Muscle of arm (tissue), 12 donors: ENCODE measurements around the gene TBC1D23. TPM values are rescaled to one million over a fixed set of nuclear protein-coding genes. Genes with fewer than 3 reads are reported as not detected.
"Not testable (repeated sequence)": the region's sequence is repeated elsewhere in the genome, so short reads cannot be mapped to it uniquely, and the experiment has no call there.

Experiments used
- DNase-seq: peaks from one replicate; pipeline ENCODE4 v3.0.0-alpha.2; 2013
- polyA plus RNA-seq, 12 donors: library from polyadenylated mRNA; unstranded; fragments of 120-200 nt; gene quantifications; one replicate each; pipeline ENCODE4 v1.2.1, GENCODE V29; 2013; ENCODE audit not compliant: insufficient read length in 12 of 12

The TBC1D23 gene
- polyA plus RNA-seq, 12 donors: 31.7 to 45.6 (median 38.2) TPM; not detected in 1

GRCh38 chr3:100252001-100252400 is 8.8 kb upstream of the TBC1D23 start:
- DNase-seq: no peak

- DNase-seq: peak; percentile 81
These were observed 6.5 kb upstream of the TBC1D23 start for GRCh38 chr3:100254168-100254777.

- DNase-seq: peak; percentile 69
These were observed 4.1 kb upstream of the TBC1D23 start for GRCh38 chr3:100256731-100257151.

- DNase-seq: no peak
These were observed 3.2 kb upstream of the TBC1D23 start for GRCh38 chr3:100257586-100257985.

- DNase-seq: peak; percentile 90
These were observed 609 bp upstream of the TBC1D23 start for GRCh38 chr3:100260081-100260684.

GRCh38 chr3:100261485-100261903 is 702 bp downstream of the TBC1D23 start:
- no peak for DNase-seq

GRCh38 chr3:100262925-100263324 is 2.1 kb downstream of the TBC1D23 start:
- DNase-seq: not testable (repeated sequence)

GRCh38 chr3:100263583-100263982 is 2.8 kb downstream of the TBC1D23 start:
- DNase-seq: no peak

GRCh38 chr3:100264242-100264641 is 3.5 kb downstream of the TBC1D23 start:
- no peak for DNase-seq

GRCh38 chr3:100265016-100265415 is 4.2 kb downstream of the TBC1D23 start:
- no peak for DNase-seq

GRCh38 chr3:100266531-100266930 is 5.7 kb downstream of the TBC1D23 start:
- no peak for DNase-seq

GRCh38 chr3:100268156-100268555 is 7.4 kb downstream of the TBC1D23 start:
- DNase-seq: no peak

- no peak for DNase-seq
These were observed 8.2 kb downstream of the TBC1D23 start for GRCh38 chr3:100269001-100269400.

- DNase-seq: no peak
These were observed 8.8 kb downstream of the TBC1D23 start for GRCh38 chr3:100269410-100270214.

- no peak for DNase-seq
These were observed 9.4 kb downstream of the TBC1D23 start for GRCh38 chr3:100270215-100270583.

GRCh38 chr3:100271522-100271921 is 10.7 kb downstream of the TBC1D23 start:
- no peak for DNase-seq

- not testable (repeated sequence) for DNase-seq
These were observed 12.2 kb downstream of the TBC1D23 start for GRCh38 chr3:100272797-100273611.

- DNase-seq: no peak
These were observed 13.6 kb downstream of the TBC1D23 start for GRCh38 chr3:100274361-100274760.

GRCh38 chr3:100277255-100277800 is 16.5 kb downstream of the TBC1D23 start:
- DNase-seq: no peak

- DNase-seq: no peak
These were observed 18.1 kb downstream of the TBC1D23 start for GRCh38 chr3:100278910-100279309.

- DNase-seq: no peak
These were observed 27.6 kb downstream of the TBC1D23 start for GRCh38 chr3:100288288-100288894.
